GM23338 (cell line): Measurements from ENCODE around the gene LILRB5. TPM values are rescaled to one million over a fixed set of nuclear protein-coding genes. Genes with fewer than 3 reads are reported as not detected.

Experiments used
- ATAC-seq: fragments of 200-7000 bp; cut with Tn5 transposase; 3 replicates; pipeline ENCODE4 v1.9.1; 2020
- DNase-seq: peaks from one replicate; pipeline ENCODE4 v3.0.0-alpha.2; 2015; ENCODE audit warnings: low spot score
- H2AFZ ChIP-seq: fragments of 200-600 bp; sonication (generic); 2 replicates; pipeline ENCODE4 v1.8.0; 2016; ENCODE audit warnings: antibody characterized with exemption, mild to moderate bottlenecking, moderate library complexity
- H3F3A ChIP-seq: fragments of 200-600 bp; sonication (generic); replicated peaks from 2 replicates; pipeline ENCODE4 v1.8.0; 2017; ENCODE audit warnings: antibody characterized with exemption, mixed run types, low read depth
- H3K27ac ChIP-seq: fragments of 200-600 bp; sonication (generic); 2 replicates; pipeline ENCODE4 v1.6.1; 2016; ENCODE audit warnings: low read depth
- H3K27me3 ChIP-seq: fragments of 200-600 bp; sonication (generic); 2 replicates; pipeline ENCODE4 v1.8.0; 2016; ENCODE audit warnings: mild to moderate bottlenecking, mixed run types, moderate library complexity; ENCODE audit not compliant: insufficient read depth
- H3K36me3 ChIP-seq: fragments of 200-600 bp; sonication (generic); 2 replicates; pipeline ENCODE4 v1.8.0; 2016; ENCODE audit warnings: mild to moderate bottlenecking; ENCODE audit not compliant: insufficient read depth
- H3K4me1 ChIP-seq: fragments of 200-600 bp; sonication (generic); 2 replicates; pipeline ENCODE4 v1.8.0; 2016; ENCODE audit warnings: mild to moderate bottlenecking, moderate library complexity; ENCODE audit not compliant: insufficient read depth
- H3K4me2 ChIP-seq: fragments of 200-600 bp; sonication (generic); 2 replicates; pipeline ENCODE4 v1.7.1; 2017; ENCODE audit warnings: mixed run types
- H3K4me3 ChIP-seq: fragments of 200-600 bp; sonication (generic); 2 replicates; pipeline ENCODE4 v1.6.1; 2016; ENCODE audit warnings: mixed run types
- H3K79me2 ChIP-seq: fragments of 200-600 bp; sonication (generic); replicated peaks from 2 replicates; pipeline ENCODE4 v1.8.0; 2017; ENCODE audit warnings: mild to moderate bottlenecking; ENCODE audit not compliant: insufficient read depth
- H3K9me2 ChIP-seq: fragments of 200-600 bp; sonication (generic); 2 replicates; pipeline ENCODE4 v1.8.0; 2017; ENCODE audit not compliant: insufficient read depth
- H4K20me1 ChIP-seq: fragments of 200-600 bp; sonication (generic); replicated peaks from 2 replicates; pipeline ENCODE4 v1.8.0; 2017; ENCODE audit warnings: mild to moderate bottlenecking; ENCODE audit not compliant: insufficient read depth
- H3K27ac Mint-ChIP-seq: 2 replicates; pipeline ENCODE4 v1.8.0; 2020; ENCODE audit warnings: inconsistent platforms, mild to moderate bottlenecking, moderate library complexity, mixed read lengths
- H3K27me3 Mint-ChIP-seq: 3 replicates; pipeline ENCODE4 v1.8.0; 2022; ENCODE audit warnings: low read depth, mild to moderate bottlenecking, moderate library complexity, mixed read lengths, inconsistent platforms; ENCODE audit not compliant: insufficient read depth, poor library complexity
- H3K36me3 Mint-ChIP-seq: 3 replicates; pipeline ENCODE4 v1.8.0; 2021; ENCODE audit warnings: low read depth, mild to moderate bottlenecking, inconsistent platforms, moderate library complexity, mixed read lengths
- H3K4me1 Mint-ChIP-seq: 3 replicates; pipeline ENCODE4 v1.8.0; 2020; ENCODE audit warnings: mild to moderate bottlenecking, inconsistent platforms, mixed read lengths
- H3K4me3 Mint-ChIP-seq: 3 replicates; pipeline ENCODE4 v1.8.0; 2021; ENCODE audit warnings: moderate library complexity, mild to moderate bottlenecking, inconsistent platforms, mixed read lengths
- H3K9me3 Mint-ChIP-seq: 3 replicates; pipeline ENCODE4 v1.8.0; 2020; ENCODE audit warnings: moderate library complexity, mild to moderate bottlenecking, inconsistent platforms, mixed read lengths
- CREB1 ChIP-seq: fragments of 250-450 bp; sonication (Bioruptor Pico); IDR thresholded peaks from 2 replicates; pipeline ENCODE4 v1.5.0; 2020; ENCODE audit warnings: low read depth, mild to moderate bottlenecking, moderate library complexity
- EZH2 ChIP-seq: fragments of 200-600 bp; sonication (generic); IDR thresholded peaks from one replicate; pipeline ENCODE4 v1.8.0; 2017; ENCODE audit warnings: antibody characterized with exemption, mild to moderate bottlenecking, low read depth; ENCODE audit not compliant: unreplicated experiment
- EZH2phosphoT487 ChIP-seq: fragments of 200-600 bp; sonication (generic); IDR thresholded peaks from one replicate; pipeline ENCODE4 v1.8.1; 2018; ENCODE audit warnings: antibody characterized with exemption; ENCODE audit not compliant: unreplicated experiment
- JUNB ChIP-seq: IDR thresholded peaks from one replicate; pipeline ENCODE4 v1.6.1; 2016; ENCODE audit warnings: antibody characterized with exemption; ENCODE audit not compliant: unreplicated experiment
- NANOG ChIP-seq: IDR thresholded peaks from 2 replicates; pipeline ENCODE4 v1.6.1; 2016; ENCODE audit warnings: antibody characterized with exemption, borderline replicate concordance
- POLR2AphosphoS5 ChIP-seq: IDR thresholded peaks from 2 replicates; pipeline ENCODE4 v1.6.1; 2016; ENCODE audit warnings: antibody characterized with exemption, low read depth
- ZNF114 ChIP-seq: fragments of 250-450 bp; sonication (Bioruptor Pico); IDR thresholded peaks from 2 replicates; pipeline ENCODE4 v1.5.0; 2020; ENCODE audit warnings: mild to moderate bottlenecking, moderate library complexity
- ZNF331 ChIP-seq: fragments of 250-450 bp; sonication (Bioruptor Pico); IDR thresholded peaks from 2 replicates; pipeline ENCODE4 v1.5.0; 2020; ENCODE audit warnings: low read depth, mild to moderate bottlenecking, moderate library complexity
- polyA plus RNA-seq: library from polyadenylated mRNA; unstranded; fragments of >200 nt; fragmentation: Nextera tagmentation; extraction: Ambion mirVana; gene quantifications from 2 replicates; pipeline ENCODE4 v1.2.1, GENCODE V29; 2016
- total RNA-seq: library from RNA; depleted of rRNA; stranded (reverse); fragments of >200 nt; shearing (Covaris generic); gene quantifications from 2 replicates; pipeline ENCODE4 v1.2.3, GENCODE V29; 2014
- TF ChIP-seq, protein P1 (sequence below), 2 experiments: fragments of 200-600 bp in 1 of 2; sonication (generic) in 1 of 2; conservative IDR thresholded peaks; 2 replicates each; pipeline versions ENCODE4 v1.5.1 to v1.6.1; 2016 to 2017; ENCODE audit warnings: antibody characterized with exemption in 2 of 2, low read depth in 2 of 2, mild to moderate bottlenecking in 2 of 2, moderate library complexity in 1 of 2
- TF ChIP-seq, protein P2 (sequence below): IDR thresholded peaks from 2 replicates; pipeline ENCODE4 v1.6.1; 2016; ENCODE audit warnings: antibody characterized with exemption

LILRB5 gene
- total and polyA plus RNA-seq, 2 experiments from 2014 or later = not detected

DNA sequence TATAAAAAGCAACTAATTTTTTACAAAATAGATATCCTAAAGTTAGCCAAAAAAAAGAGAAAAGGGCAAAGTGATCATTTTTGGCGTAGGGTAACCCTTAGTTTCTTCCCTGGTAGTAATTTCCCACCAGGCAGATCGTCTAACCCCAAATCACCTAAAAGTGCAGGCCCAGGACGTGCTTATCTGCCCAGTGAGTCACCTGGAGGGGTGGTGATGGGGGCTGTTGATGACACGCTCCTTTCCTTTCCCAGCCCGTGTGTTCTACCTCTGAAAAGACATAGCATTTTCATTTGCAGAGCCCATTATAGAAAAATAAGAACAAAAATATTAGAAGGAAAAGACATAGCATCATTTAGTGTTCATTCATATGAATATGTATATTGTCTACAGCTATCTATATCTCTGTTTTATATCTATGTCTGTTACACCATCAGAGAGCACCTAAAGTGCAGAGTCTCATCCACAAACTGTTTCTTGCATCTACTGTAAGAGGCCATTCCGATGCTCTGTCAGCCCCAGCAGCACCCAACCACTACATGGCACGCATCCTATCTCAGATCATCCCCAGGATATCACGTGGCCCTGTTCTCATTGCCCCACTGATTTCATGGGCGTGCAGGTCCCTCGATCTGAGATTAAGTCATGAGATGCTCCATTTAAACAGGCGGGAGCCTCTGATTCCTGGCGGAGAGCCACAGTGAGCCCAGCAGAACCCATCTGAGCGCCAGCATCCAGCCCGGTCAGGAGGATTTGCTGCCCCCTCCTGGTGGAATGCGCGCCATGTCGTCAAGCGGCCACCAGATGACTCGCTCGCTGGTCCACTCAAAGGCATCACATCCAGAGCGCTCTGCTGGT, 25.8 kb downstream of the LILRB5 start:
- H3K4me1 Mint-ChIP-seq = no peaks in the 10 kb centered on the region; the same call in 2 of the 3 replicates
- ATAC-seq = peak; percentile 100
- H3K4me1 ChIP-seq = no peaks in the 10 kb centered on the region
- no peaks in the 10 kb centered on the region for H3K79me2 ChIP-seq
- no peak overlapping the region for H3K4me3 ChIP-seq
- no peaks in the 10 kb centered on the region for H3F3A ChIP-seq
- no peak overlapping the region for H3K4me2 ChIP-seq
- no peaks in the 10 kb centered on the region for H3K36me3 ChIP-seq
- peaks cover 14% of the 10 kb centered on the region; the same call in 2 of the 3 replicates for H3K9me3 Mint-ChIP-seq
- peaks cover 17% of the 10 kb centered on the region for H3K27me3 Mint-ChIP-seq
- no peak overlapping the region for H3K4me3 Mint-ChIP-seq
- H4K20me1 ChIP-seq = no peaks in the 10 kb centered on the region
- peaks cover 20% of the 10 kb centered on the region for H3K27me3 ChIP-seq
- no peak overlapping the region for H3K27ac ChIP-seq
- TF ChIP-seq, protein P1, sequence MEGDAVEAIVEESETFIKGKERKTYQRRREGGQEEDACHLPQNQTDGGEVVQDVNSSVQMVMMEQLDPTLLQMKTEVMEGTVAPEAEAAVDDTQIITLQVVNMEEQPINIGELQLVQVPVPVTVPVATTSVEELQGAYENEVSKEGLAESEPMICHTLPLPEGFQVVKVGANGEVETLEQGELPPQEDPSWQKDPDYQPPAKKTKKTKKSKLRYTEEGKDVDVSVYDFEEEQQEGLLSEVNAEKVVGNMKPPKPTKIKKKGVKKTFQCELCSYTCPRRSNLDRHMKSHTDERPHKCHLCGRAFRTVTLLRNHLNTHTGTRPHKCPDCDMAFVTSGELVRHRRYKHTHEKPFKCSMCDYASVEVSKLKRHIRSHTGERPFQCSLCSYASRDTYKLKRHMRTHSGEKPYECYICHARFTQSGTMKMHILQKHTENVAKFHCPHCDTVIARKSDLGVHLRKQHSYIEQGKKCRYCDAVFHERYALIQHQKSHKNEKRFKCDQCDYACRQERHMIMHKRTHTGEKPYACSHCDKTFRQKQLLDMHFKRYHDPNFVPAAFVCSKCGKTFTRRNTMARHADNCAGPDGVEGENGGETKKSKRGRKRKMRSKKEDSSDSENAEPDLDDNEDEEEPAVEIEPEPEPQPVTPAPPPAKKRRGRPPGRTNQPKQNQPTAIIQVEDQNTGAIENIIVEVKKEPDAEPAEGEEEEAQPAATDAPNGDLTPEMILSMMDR (conservative IDR thresholded peaks at IDR 0.05; ENCODE audit: low read depth in 2 of 2) = peak; percentile 98 to 99
- TF ChIP-seq ZNF114 (CRISPR knock-in tag) = no peak
- TF ChIP-seq JUNB = no peak
- peak; percentile 64 for TF ChIP-seq CREB1 (CRISPR knock-in tag)
- TF ChIP-seq, protein P2, sequence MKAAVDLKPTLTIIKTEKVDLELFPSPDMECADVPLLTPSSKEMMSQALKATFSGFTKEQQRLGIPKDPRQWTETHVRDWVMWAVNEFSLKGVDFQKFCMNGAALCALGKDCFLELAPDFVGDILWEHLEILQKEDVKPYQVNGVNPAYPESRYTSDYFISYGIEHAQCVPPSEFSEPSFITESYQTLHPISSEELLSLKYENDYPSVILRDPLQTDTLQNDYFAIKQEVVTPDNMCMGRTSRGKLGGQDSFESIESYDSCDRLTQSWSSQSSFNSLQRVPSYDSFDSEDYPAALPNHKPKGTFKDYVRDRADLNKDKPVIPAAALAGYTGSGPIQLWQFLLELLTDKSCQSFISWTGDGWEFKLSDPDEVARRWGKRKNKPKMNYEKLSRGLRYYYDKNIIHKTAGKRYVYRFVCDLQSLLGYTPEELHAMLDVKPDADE = no peak
- TF ChIP-seq EZH2phosphoT487 = no peak
- DNase-seq = peak; percentile 97
- H3K27ac Mint-ChIP-seq = no peak overlapping the region
- H2AFZ ChIP-seq = 0 out of 2 replicates have a peak overlapping the region, but pooled peaks have one; percentile 1
- H3K9me2 ChIP-seq = peaks cover 3% of the 10 kb centered on the region
- no peaks in the 10 kb centered on the region for H3K36me3 Mint-ChIP-seq

DNA sequence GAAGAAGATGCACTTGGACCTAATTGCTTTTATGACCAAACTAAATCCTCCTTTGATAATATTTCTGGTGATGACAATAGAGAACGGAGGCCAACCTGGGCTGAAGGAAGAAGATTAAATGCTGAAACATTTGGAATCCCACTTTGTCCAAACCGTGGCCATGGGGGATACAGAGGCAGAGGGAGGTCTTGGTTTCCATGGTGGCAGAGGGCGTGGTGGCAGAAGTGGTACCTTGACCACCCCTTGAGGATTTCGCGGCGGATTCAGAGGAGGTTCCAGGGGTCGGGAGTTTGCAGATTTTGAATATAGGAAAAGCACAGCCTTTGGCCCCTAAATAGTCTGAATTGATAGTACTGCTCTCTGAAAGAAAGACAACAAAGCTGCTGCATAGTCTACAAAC, 27.0 kb downstream of the LILRB5 start:
- peaks cover 12% of the 10 kb centered on the region; the same call in 2 of the 3 replicates for H3K9me3 Mint-ChIP-seq
- peaks cover 14% of the 10 kb centered on the region for H3K27me3 Mint-ChIP-seq
- no peak overlapping the region for H3K4me3 ChIP-seq

More for the DNA sequence above, 27.0 kb downstream of the LILRB5 start:
- no peaks in the 10 kb centered on the region; the same call in 2 of the 3 replicates for H3K4me1 Mint-ChIP-seq
- no peak for ATAC-seq
- Histone ChIP-seq H2AFZ (no peak overlapping the region), H4K20me1 (no peaks in the 10 kb centered on the region), H3K36me3 (no peaks in the 10 kb centered on the region), H3K79me2 (no peaks in the 10 kb centered on the region), H3K4me2 (no peak overlapping the region), H3K27me3 (peaks cover 20% of the 10 kb centered on the region), H3K27ac (no peak overlapping the region), H3K9me2 (0 out of 2 replicates have a peak, but pooled peaks cover 3% of the 10 kb centered on the region), H3K4me1 (no peaks in the 10 kb centered on the region), H3F3A (no peaks in the 10 kb centered on the region)
- H3K36me3 Mint-ChIP-seq = no peaks in the 10 kb centered on the region
- no peak for TF ChIP-seq ZNF331 (CRISPR knock-in tag)
- no peak for TF ChIP-seq JUNB
- TF ChIP-seq, protein P2 = no peak
- TF ChIP-seq EZH2 = no peak
- TF ChIP-seq NANOG = no peak
- no peak for TF ChIP-seq POLR2AphosphoS5
- no peak overlapping the region for H3K27ac Mint-ChIP-seq
- no peak for DNase-seq
- H3K4me3 Mint-ChIP-seq = no peak overlapping the region
